Activated naive CD8-positive, alpha-beta T cell (primary cell): ENCODE measurements around the gene SLC29A2.

Experiments
- H3K27ac Mint-ChIP-seq: one replicate; pipeline ENCODE4 v1.8.0; 2021; ENCODE audit warnings: mixed read lengths
- H3K27me3 Mint-ChIP-seq: one replicate; pipeline ENCODE4 v1.8.0; 2021; ENCODE audit warnings: mixed read lengths
- H3K36me3 Mint-ChIP-seq: one replicate; pipeline ENCODE4 v1.8.0; 2021; ENCODE audit warnings: mixed read lengths
- H3K4me1 Mint-ChIP-seq: one replicate; pipeline ENCODE4 v1.8.0; 2021; ENCODE audit warnings: low read depth, mixed read lengths
- H3K4me3 Mint-ChIP-seq: one replicate; pipeline ENCODE4 v1.8.0; 2021; ENCODE audit warnings: mild to moderate bottlenecking, mixed read lengths
- H3K9me3 Mint-ChIP-seq: one replicate; pipeline ENCODE4 v1.8.0; 2021; ENCODE audit warnings: low read depth, mixed read lengths

The SLC29A2 gene, protein sequence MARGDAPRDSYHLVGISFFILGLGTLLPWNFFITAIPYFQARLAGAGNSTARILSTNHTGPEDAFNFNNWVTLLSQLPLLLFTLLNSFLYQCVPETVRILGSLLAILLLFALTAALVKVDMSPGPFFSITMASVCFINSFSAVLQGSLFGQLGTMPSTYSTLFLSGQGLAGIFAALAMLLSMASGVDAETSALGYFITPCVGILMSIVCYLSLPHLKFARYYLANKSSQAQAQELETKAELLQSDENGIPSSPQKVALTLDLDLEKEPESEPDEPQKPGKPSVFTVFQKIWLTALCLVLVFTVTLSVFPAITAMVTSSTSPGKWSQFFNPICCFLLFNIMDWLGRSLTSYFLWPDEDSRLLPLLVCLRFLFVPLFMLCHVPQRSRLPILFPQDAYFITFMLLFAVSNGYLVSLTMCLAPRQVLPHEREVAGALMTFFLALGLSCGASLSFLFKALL

DNA sequence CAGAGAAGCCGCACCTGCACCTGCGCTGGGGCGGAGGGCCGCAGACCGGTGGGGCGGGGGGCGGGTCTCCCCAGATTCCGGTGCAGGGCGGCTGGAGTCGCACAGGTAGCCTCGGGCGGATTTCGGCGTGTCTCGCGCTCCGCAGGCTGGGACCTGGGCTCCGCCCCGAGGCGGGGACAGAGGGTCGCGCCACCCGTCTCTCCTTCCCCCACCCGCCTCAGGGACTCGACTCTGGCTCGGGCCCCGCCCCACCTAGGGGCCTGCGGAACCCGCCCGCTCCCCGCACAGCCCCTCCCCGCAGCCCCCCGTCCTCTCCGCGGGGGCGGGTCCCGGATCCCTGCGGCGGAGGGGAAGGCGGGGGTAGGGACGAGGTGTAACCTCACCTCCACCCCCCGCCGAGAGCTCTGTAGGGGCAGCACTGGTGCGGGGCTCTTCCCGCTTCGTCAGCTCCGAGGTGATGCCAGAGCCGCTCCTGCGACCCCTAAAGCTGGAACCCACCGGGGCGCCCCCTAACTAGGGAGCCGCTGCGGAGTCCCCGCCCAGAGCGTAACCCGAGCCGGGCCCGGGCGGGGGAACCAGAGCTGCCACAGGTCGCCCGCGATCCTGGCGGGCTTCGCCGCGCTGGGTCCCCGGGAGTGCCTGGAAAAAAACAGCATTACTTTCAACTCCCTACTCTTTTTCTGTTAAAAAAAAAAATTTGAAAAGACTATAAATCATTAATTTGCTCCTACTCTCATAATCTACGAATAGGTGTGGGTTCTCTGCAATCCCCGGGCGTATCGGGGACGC is at the start of gene SLC29A2:
TSS of gene SLC29A2 (minus strand) at position 134 of the 789 bp plus-strand sequence. CDS start 169 bp downstream, outside the sequence.
- Mint-ChIP-seq H3K27me3 (no peaks in the 10 kb centered on the region), H3K9me3 (no peaks in the 10 kb centered on the region), H3K4me1 (peaks cover 11% of the 10 kb centered on the region), H3K4me3 (peak within 1 kb of the TSS; percentile 90), H3K36me3 (no peaks in the 10 kb centered on the region), H3K27ac (peak within 1 kb of the TSS; percentile 84)

DNA sequence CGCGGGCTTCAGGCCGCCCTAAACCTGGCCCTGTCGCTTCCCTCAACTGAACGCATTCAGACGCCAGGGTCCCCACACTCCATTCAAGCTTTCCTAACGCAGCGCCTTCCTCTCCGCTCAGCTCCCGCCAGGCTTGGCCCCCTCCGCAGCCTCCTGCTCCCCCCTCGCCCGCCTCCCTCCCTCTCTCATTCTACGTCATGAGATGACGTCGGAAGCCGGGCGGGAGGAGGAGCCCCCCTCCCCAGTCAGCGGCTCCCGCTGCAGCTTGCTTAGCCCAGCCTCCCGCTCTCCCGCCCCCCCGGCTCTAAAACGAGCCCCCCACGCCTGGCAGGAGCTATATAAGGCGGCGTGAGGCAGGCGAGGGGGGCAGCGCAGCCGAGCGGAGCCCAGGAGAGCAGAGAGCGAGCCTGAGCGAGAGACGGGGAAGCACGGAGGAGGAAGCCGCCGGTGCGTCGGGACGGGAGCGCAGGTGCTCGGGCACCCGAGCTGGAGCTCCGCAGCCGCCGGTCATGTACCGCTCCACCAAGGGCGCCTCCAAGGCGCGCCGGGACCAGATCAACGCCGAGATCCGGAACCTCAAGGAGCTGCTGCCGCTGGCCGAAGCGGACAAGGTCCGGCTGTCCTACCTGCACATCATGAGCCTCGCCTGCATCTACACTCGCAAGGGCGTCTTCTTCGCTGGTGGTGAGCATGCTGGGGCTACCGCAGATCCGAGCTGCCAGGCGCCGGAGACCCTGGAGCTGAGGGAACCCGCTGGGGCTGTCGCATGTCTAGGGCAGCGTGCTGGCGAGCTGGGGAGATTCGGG is 49.3 kb upstream of the SLC29A2 start, which contains the start of gene NPAS4:
TSS of gene NPAS4 (plus strand) at position 365 of the 806 bp plus-strand sequence. CDS start at position 510, 145 bp downstream.
- H3K27me3 Mint-ChIP-seq, result peaks cover 29% of the 10 kb centered on the region
- no peaks in the 10 kb centered on the region for H3K36me3 Mint-ChIP-seq
- H3K4me3 Mint-ChIP-seq, result no peak within 1 kb of the TSS
- no peak within 1 kb of the TSS for H3K27ac Mint-ChIP-seq
- peaks cover 27% of the 10 kb centered on the region for H3K4me1 Mint-ChIP-seq
- H3K9me3 Mint-ChIP-seq, result peaks cover 3% of the 10 kb centered on the region

DNA sequence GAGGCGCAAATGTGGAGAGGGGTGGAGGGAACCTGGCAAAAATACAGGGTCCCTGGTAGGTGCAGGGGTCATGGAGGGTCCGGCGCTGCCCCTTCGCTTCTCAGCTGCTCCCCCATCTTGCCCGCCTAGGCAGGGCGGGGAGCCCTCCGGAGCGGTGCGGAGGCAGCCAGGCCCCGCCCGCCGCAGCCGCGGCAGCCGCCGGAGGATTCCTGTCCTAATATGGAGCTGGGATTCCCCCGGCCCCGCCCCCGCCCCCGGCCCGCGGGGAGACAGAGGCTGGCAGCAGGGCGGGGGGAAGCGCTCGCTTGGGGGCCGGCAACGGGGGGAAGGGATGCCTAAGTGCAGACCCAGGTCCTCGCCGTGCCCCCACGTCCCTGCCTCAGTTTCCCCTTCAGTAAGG is 48.3 kb upstream of the SLC29A2 start:
- H3K4me3 Mint-ChIP-seq, result no peak overlapping the region
- H3K9me3 Mint-ChIP-seq, result peaks cover 3% of the 10 kb centered on the region
- H3K27me3 Mint-ChIP-seq, result peaks cover 35% of the 10 kb centered on the region
- H3K4me1 Mint-ChIP-seq, result peaks cover 27% of the 10 kb centered on the region
- no peak overlapping the region for H3K27ac Mint-ChIP-seq
- H3K36me3 Mint-ChIP-seq, result no peaks in the 10 kb centered on the region

DNA sequence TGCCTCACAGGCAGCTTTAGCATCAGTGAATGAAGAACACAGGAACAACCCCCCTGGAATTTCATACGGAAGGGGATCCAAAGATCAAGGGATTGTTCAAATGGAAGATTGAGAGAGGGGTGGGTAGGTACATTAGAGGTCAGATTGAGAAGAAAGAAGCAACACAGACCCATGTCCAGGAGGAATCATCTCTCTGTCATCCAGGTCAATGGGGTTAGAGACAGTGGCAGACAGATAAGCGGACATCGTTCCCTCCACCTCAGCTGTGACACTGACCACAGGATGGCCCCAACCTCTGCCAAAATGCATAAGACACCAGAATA is 47.4 kb upstream of the SLC29A2 start:
- peaks cover 3% of the 10 kb centered on the region for H3K9me3 Mint-ChIP-seq
- peak overlapping the region; percentile 66 for H3K4me3 Mint-ChIP-seq
- no peaks in the 10 kb centered on the region for H3K36me3 Mint-ChIP-seq
- H3K27ac Mint-ChIP-seq, result peak overlapping the region; percentile 30
- H3K4me1 Mint-ChIP-seq, result peaks cover 27% of the 10 kb centered on the region
- H3K27me3 Mint-ChIP-seq, result peaks cover 40% of the 10 kb centered on the region

DNA sequence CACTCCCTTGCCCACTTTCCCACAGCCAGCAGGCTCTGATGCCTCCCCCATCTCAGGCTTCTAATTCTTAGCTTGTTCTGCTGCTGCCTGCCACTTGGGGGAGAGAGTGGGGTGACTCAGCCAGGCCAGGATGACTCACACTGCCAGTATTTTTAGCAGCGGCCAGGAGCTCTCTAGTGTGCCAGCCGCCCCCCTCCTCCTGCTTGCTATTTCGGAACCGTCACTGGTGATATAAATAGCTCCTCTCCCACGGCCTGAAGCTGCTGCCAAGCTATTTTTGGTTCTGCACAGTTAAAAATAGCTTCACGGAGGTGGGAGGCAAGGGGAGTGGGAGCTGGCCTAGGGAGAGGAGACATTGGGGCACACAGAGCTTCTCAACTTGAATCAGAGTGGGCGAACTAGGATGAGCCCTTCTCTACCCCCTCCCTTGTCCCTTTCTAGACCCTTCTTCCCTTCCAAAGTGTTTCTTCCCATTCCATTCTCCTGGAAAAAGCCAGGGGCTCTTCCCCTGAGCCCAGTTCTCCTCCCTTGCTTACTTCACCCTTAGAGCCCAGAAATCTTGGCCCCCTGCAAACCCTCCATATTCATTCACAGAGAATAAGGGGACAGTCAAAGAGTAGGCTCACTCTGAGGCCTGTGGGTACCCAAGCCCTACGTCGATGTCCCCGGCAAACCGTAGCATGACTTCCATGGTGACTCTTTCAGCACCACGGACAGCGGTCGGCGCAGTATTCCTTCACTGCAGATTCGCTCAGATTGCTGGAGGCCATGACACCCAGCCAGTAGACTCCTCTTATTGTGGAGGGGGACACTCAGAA is 46.8 kb upstream of the SLC29A2 start:
- H3K36me3 Mint-ChIP-seq, result no peaks in the 10 kb centered on the region
- peak overlapping the region; percentile 70 for H3K4me3 Mint-ChIP-seq
- peaks cover 43% of the 10 kb centered on the region for H3K27me3 Mint-ChIP-seq
- H3K4me1 Mint-ChIP-seq, result peaks cover 27% of the 10 kb centered on the region
- H3K27ac Mint-ChIP-seq, result peak overlapping the region; percentile 30
- peaks cover 3% of the 10 kb centered on the region for H3K9me3 Mint-ChIP-seq

DNA sequence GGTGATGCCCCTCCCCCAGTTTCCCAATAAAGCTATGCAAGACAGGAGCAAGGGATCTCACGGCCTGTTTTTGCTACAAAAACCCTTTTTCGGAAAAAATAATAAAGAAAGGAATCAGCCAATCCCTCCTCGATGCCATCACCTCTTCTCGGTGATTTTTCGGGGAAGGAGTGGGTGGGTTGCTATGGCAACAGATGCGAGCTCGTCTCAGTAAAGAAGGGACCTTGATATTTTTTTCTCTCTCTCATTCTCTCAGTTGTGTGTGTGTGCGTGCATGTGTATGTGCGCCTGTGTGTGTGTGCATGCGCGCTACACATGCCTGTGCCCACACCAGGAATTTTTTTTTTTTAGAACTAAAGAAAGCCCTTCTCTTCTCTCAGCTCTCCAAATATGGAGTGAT is 45.4 kb upstream of the SLC29A2 start:
- Mint-ChIP-seq H3K27ac (no peak overlapping the region), H3K27me3 (peaks cover 48% of the 10 kb centered on the region), H3K36me3 (no peaks in the 10 kb centered on the region), H3K4me1 (peaks cover 27% of the 10 kb centered on the region), H3K4me3 (peak overlapping the region; percentile 27), H3K9me3 (peaks cover 3% of the 10 kb centered on the region)

DNA sequence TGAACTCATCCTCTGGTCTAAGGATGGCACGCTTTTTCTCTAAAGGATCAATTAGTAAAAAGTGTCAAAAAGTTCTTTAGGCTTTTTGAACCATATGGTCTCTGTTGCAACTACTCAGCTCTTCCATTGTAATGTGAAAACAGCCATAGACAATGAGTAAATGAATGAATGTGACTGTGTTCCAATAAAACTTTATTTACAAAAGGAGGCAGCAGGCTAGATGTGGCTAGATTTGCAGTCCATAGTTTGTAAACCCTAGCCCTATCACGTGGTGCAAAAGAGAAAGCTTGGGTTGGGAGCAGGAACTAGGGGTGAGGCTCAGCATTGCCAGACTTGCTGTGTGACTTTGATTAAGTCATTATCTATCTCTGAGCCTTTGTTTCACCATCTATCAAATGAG is 43.9 kb upstream of the SLC29A2 start:
- peaks cover 53% of the 10 kb centered on the region for H3K27me3 Mint-ChIP-seq
- H3K9me3 Mint-ChIP-seq, result peaks cover 3% of the 10 kb centered on the region
- no peak overlapping the region for H3K27ac Mint-ChIP-seq
- no peaks in the 10 kb centered on the region for H3K36me3 Mint-ChIP-seq
- H3K4me1 Mint-ChIP-seq, result peaks cover 27% of the 10 kb centered on the region
- no peak overlapping the region for H3K4me3 Mint-ChIP-seq

DNA sequence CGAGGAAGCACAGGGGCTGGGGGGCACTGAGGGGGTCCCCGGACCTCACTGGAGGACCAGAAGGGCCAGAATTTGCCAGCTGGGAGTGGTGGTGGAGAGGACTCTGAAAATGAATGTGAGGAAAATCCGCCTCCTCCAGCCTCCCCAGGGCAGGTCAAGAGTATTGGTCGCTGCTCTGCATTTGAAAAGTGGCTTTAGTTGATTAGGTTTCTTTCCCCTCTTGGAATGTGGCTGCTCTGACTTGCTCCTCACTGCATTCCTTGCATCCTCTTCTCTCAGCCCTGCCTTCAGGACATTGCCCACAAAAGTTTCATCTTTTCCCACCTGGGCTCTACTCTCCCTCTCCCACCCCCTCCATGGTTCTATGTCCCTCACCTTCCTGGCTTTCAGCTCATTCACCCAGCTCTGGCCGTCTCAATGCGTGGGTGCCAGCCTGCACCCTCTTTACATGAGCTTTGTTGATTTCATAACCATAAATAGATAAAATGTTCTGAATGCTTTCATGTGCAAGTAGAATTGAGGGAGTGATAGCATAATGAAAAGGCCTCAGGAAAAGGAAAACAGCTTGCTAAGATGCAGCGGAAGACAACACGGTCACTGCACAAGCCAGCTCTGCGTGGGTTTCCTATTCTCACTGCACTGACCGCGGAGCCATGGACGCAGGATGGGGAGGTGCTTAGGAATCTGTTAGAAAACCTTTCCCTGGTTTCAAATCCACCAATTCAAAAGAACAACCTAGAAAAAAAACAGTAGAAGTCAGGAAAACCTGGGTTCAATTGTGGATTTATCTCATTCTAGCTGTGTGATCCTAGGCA is 42.8 kb upstream of the SLC29A2 start:
- no peaks in the 10 kb centered on the region for H3K36me3 Mint-ChIP-seq
- no peak overlapping the region for H3K4me3 Mint-ChIP-seq
- peaks cover 52% of the 10 kb centered on the region for H3K27me3 Mint-ChIP-seq
- peaks cover 3% of the 10 kb centered on the region for H3K9me3 Mint-ChIP-seq
- no peak overlapping the region for H3K27ac Mint-ChIP-seq
- peaks cover 25% of the 10 kb centered on the region for H3K4me1 Mint-ChIP-seq

DNA sequence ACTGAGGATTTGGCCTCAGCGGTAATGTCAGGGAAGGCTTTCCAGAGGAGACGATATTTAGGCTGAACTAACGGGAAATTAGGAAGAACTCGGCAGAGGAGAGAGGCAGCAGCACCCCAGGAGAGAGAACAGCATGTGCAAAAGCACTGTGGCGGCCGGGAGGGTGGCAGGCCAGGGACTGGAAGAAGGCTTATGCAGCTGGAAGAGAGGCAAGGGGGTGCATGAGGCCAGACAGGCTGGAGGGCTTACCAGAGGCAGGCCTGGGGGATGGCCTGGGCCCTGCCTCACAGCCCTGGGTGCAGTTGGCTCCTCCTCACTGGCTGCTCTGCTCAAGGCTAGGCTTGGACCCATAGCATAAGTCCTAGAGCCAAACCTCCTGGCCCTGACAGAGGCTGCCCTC is 41.6 kb upstream of the SLC29A2 start:
- H3K27me3 Mint-ChIP-seq, result peaks cover 45% of the 10 kb centered on the region
- no peak overlapping the region for H3K4me3 Mint-ChIP-seq
- no peak overlapping the region for H3K27ac Mint-ChIP-seq
- H3K36me3 Mint-ChIP-seq, result no peaks in the 10 kb centered on the region
- peaks cover 19% of the 10 kb centered on the region for H3K4me1 Mint-ChIP-seq
- no peaks in the 10 kb centered on the region for H3K9me3 Mint-ChIP-seq

DNA sequence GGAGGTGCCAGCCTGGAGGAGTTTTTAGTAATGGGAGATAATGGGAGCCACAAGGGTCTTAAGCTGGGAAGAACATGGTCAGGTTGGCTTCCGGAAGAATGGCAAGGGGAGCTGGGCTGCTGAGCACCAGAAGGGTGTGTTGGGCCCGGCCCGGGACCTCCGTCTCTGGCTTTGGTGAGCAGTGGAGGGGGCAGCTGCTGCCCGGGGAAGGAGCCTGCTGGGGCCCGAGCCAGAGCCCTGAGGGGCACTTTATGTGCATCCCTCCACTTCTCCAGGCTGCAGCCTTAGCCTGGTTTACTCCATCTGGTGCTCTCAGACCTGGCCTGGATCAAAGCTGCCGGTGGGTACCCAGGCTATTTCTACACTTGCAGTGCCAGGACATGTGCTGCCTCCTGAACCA is 40.5 kb upstream of the SLC29A2 start:
- H3K27me3 Mint-ChIP-seq, result peaks cover 35% of the 10 kb centered on the region
- H3K36me3 Mint-ChIP-seq, result no peaks in the 10 kb centered on the region
- no peaks in the 10 kb centered on the region for H3K9me3 Mint-ChIP-seq
- H3K4me1 Mint-ChIP-seq, result peaks cover 9% of the 10 kb centered on the region
- no peak overlapping the region for H3K27ac Mint-ChIP-seq
- H3K4me3 Mint-ChIP-seq, result no peak overlapping the region

DNA sequence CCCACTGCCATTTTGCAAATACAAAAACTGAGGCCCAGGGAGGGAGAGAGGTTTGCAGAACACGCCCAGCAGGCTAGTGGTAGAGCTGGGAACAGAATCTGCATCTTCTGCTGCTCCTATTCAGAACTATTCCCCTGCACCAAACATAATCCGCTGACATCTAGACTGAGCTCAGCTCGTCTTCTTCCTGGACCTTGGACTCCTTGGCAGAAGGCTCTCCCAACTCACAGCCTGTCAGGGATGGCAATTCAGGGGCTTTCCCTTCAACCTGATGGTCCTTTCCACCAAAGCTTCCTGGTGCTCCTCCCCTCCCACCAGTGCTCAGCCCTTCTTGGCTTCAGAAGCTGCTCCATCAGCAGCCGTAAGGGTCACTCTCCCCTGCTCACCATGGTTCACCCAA is 39.8 kb upstream of the SLC29A2 start:
- H3K27me3 Mint-ChIP-seq, result peaks cover 28% of the 10 kb centered on the region
- no peak overlapping the region for H3K27ac Mint-ChIP-seq
- no peak overlapping the region for H3K4me3 Mint-ChIP-seq
- H3K36me3 Mint-ChIP-seq, result no peaks in the 10 kb centered on the region
- no peaks in the 10 kb centered on the region for H3K9me3 Mint-ChIP-seq
- H3K4me1 Mint-ChIP-seq, result peaks cover 3% of the 10 kb centered on the region

DNA sequence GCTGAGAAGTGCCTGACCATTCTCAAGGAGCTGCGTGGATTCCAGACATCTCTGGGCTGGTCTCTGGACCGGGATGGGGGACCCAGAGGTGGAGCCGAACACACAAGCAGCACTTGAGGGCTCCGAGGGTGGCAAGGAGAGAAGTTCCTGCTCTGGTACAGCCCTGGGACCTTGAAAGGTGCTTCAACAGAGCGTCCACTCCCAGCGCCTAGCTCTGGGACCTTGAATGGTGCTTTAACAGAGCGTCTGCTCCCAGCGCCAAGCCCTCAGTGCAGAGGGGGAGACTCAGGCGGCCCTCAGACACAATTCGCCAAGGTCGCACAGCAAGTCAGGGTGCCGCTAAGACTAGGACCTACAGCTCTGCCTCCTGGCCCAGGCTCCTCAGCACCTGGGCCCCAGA is 38.6 kb upstream of the SLC29A2 start:
- Mint-ChIP-seq H3K4me1 (peaks cover 3% of the 10 kb centered on the region), H3K36me3 (no peaks in the 10 kb centered on the region), H3K9me3 (no peaks in the 10 kb centered on the region), H3K4me3 (no peak overlapping the region), H3K27ac (no peak overlapping the region), H3K27me3 (peaks cover 23% of the 10 kb centered on the region)

DNA sequence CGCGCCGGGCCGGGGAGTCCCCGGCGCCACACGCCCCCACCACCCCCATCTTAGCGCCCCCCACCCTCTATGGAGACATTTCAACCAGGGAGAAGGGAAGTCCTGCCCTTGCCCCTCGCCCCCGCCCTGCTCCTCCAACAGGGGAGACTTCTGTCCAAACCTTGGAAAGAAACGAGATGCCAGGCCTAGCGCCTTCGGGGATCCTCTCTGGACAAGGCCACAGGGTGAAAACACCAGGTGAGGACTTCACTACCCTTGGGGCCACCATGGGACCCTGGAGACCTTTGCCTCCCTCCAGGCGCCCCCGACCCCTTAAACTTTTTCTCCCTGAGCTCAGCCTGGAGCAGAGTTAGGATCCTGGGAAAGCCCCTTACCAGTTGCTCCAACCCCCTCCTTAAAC is 37.7 kb upstream of the SLC29A2 start:
- Mint-ChIP-seq H3K9me3 (no peaks in the 10 kb centered on the region), H3K36me3 (no peaks in the 10 kb centered on the region), H3K27me3 (peaks cover 16% of the 10 kb centered on the region), H3K4me1 (peaks cover 3% of the 10 kb centered on the region), H3K27ac (no peak overlapping the region), H3K4me3 (no peak overlapping the region)
